ENCODE measurements around the gene CHMP3. TPM values are rescaled to one million over a fixed set of nuclear protein-coding genes. Genes with fewer than 3 reads are reported as not detected.
"Not testable (repeated sequence)": the region's sequence is repeated elsewhere in the genome, so short reads cannot be mapped to it uniquely, and the experiment has no call there.

CHMP3 gene
- total and polyA plus RNA-seq, 2 of the 8 experiments (the other 6 are each of a cell fraction or from before 2014, with no cell fraction given) = 11.7 to 21.9 TPM

GRCh38 chr2:86496391-86496790, 66.9 kb downstream of the CHMP3 start:
- H3K9ac ChIP-seq (replicated peaks in 1 of 4; ENCODE audit: extremely low read depth in 1 of 4, low read depth in 3 of 4, low read length in 3 of 4); H3K27me3 ChIP-seq (replicated peaks in 1 of 4; ENCODE audit: control insufficient read depth in 3 of 4, extremely low read depth in 1 of 4, insufficient read depth in 3 of 4, low read length in 3 of 4); H2AFZ ChIP-seq (ENCODE audit: low read length); H2BK20ac ChIP-seq (ENCODE audit: low read length); H3K79me1 ChIP-seq (ENCODE audit: low read depth, low read length); H3K4me2 ChIP-seq (ENCODE audit: insufficient read depth in 1 of 2, low read depth in 2 of 2, low read length in 2 of 2); H3K14ac ChIP-seq (ENCODE audit: insufficient read length); DNase-seq (ENCODE audit: low read depth in 1 of 2, low spot score in 2 of 2); H3K27ac ChIP-seq (ENCODE audit: low read depth, low read length); H4K20me1 ChIP-seq (replicated peaks in 1 of 2; ENCODE audit: control insufficient read depth in 1 of 2, insufficient read depth in 2 of 2, low read length in 2 of 2); POLR2A ChIA-PET (ENCODE audit: partially characterized antibody); H3K23me2 ChIP-seq (ENCODE audit: low read depth, low read length); H4K91ac ChIP-seq (replicated peaks; ENCODE audit: insufficient read length, low read length); H3K56ac ChIP-seq (replicated peaks; ENCODE audit: insufficient read length, low read depth, low read length); H3K23ac ChIP-seq (ENCODE audit: insufficient read length); H2BK120ac ChIP-seq (replicated peaks; ENCODE audit: low read depth, low read length); CTCF ChIA-PET (ENCODE audit: partially characterized antibody); H2BK15ac ChIP-seq (ENCODE audit: low read length); H3K79me2 ChIP-seq (ENCODE audit: control insufficient read depth in 1 of 2, insufficient read depth in 2 of 2, low read length in 2 of 2); H3K4me3 ChIP-seq (ENCODE audit: extremely low read depth in 1 of 4, insufficient read depth in 2 of 4, low read depth in 3 of 4, low read length in 4 of 4); H3K18ac ChIP-seq (ENCODE audit: extremely low read depth, low read length); H3K4me1 ChIP-seq (replicated peaks in 1 of 4; ENCODE audit: control insufficient read depth in 3 of 4, insufficient read depth in 4 of 4, low read length in 3 of 4); H2BK5ac ChIP-seq (ENCODE audit: low read depth, low read length); H4K5ac ChIP-seq (ENCODE audit: insufficient read length, low read depth, low read length); FAIRE-seq; H4K8ac ChIP-seq (ENCODE audit: extremely low read depth, insufficient read depth, low read length); H2BK12ac ChIP-seq (ENCODE audit: low read depth, low read length); H2AK5ac ChIP-seq (ENCODE audit: low read depth, low read length); H3K4ac ChIP-seq (replicated peaks; ENCODE audit: insufficient read length, low read depth, low read length): not testable (repeated sequence)
- Histone ChIP-seq H3K36me3 (ENCODE audit: control insufficient read depth in 2 of 4, insufficient read depth in 4 of 4, low read length in 3 of 4) (peaks cover 8 to 67% (median 30%) of the 10 kb centered on the region in 4 experiments), H3K9me3 (ENCODE audit: insufficient read depth in 2 of 2, low read depth in 1 of 2, low read length in 1 of 2) (peaks cover 16 to 24% of the 10 kb centered on the region in 2 experiments)
- WGBS, 2 experiments (ENCODE audit: extremely low coverage in 1 of 2, insufficient coverage in 1 of 2, insufficient read length in 1 of 2, insufficient replicate concordance in 2 of 2, low coverage in 1 of 2, low lambda C conversion rate in 2 of 2, missing lambda C conversion rate in 1 of 2) = 91% methylated on average over 3 of the region's 3 CpGs; no CpG with 5 or more reads in 1 of the 2 experiments

Data from H1 (cell line).